CD14-positive monocyte (primary cell): ENCODE measurements around the gene SPRY4. TPM values are rescaled to one million over a fixed set of nuclear protein-coding genes. Genes with fewer than 3 reads are reported as not detected.
"Not testable (repeated sequence)": the region's sequence is repeated elsewhere in the genome, so short reads cannot be mapped to it uniquely, and the experiment has no call there.

Source experiments
- DNase-seq, 3 donors: peaks; one replicate each; pipeline ENCODE4 v3.0.0-alpha.2; 2011 to 2022
- H2AFZ ChIP-seq: 2 replicates; pipeline ENCODE4 v1.6.0; 2012; ENCODE audit warnings: mild to moderate bottlenecking, low read depth, low read length, inconsistent platforms; ENCODE audit not compliant: insufficient read depth, poor library complexity, severe bottlenecking
- H3K27ac ChIP-seq, 2 donors: 1 replicate in 1 of 2; 2 replicates in 1 of 2; pipeline ENCODE4 v1.5.1; 2012 to 2013; ENCODE audit warnings: low read length in 2 of 2, control low read depth in 1 of 2, inconsistent platforms in 1 of 2, low read depth in 1 of 2, mild to moderate bottlenecking in 1 of 2
- H3K27me3 ChIP-seq, 2 donors: one replicate each; pipeline versions ENCODE4 v1.6.0 to v1.6.1; 2011 to 2013; ENCODE audit warnings: low read length in 2 of 2; ENCODE audit not compliant: control insufficient read depth in 2 of 2, insufficient read depth in 2 of 2
- H3K36me3 ChIP-seq, 2 donors: replicated peaks in 1 of 2; 1 replicate in 1 of 2; 2 replicates in 1 of 2; pipeline versions ENCODE4 v1.5.1 to v1.6.1; 2012 to 2013; ENCODE audit warnings: low read length in 2 of 2, control low read depth in 1 of 2, inconsistent platforms in 1 of 2, mild to moderate bottlenecking in 1 of 2; ENCODE audit not compliant: insufficient read depth in 2 of 2, control insufficient read depth in 1 of 2
- H3K4me1 ChIP-seq, 2 donors: 1 replicate in 1 of 2; 2 replicates in 1 of 2; pipeline versions ENCODE4 v1.5.1 to v1.6.1; 2012 to 2013; ENCODE audit warnings: low read length in 2 of 2, control low read depth in 1 of 2, inconsistent platforms in 1 of 2, mild to moderate bottlenecking in 1 of 2, moderate library complexity in 1 of 2; ENCODE audit not compliant: insufficient read depth in 2 of 2, control insufficient read depth in 1 of 2
- H3K4me2 ChIP-seq: replicated peaks from 2 replicates; pipeline ENCODE3; 2012; ENCODE audit warnings: low read length, moderate library complexity, mild to moderate bottlenecking; ENCODE audit not compliant: poor library complexity, severe bottlenecking; ENCODE audit errors: extremely low read depth
- H3K4me3 ChIP-seq, 3 experiments: fragments of 200-600 bp in 1 of 3; sonication (generic) in 1 of 3; replicated peaks in 1 of 3; 1 replicate in 2 of 3; 2 replicates in 1 of 3; pipeline ENCODE4 v1.5.1; 2011 to 2013; ENCODE audit warnings: low read length in 3 of 3, mild to moderate bottlenecking in 3 of 3, control low read depth in 2 of 3, low read depth in 2 of 3, inconsistent platforms in 1 of 3, moderate library complexity in 1 of 3
- H3K79me2 ChIP-seq: 2 replicates; pipeline ENCODE4 v1.6.0; 2012; ENCODE audit warnings: mild to moderate bottlenecking, control low read depth, inconsistent platforms, low read length, moderate library complexity; ENCODE audit not compliant: insufficient read depth
- H3K9ac ChIP-seq: 2 replicates; pipeline ENCODE4 v1.6.0; 2017; ENCODE audit warnings: low read length, mild to moderate bottlenecking; ENCODE audit not compliant: insufficient read depth, poor library complexity, severe bottlenecking
- H3K9me3 ChIP-seq, 2 donors: replicated peaks in 1 of 2; 1 replicate in 1 of 2; 2 replicates in 1 of 2; pipeline versions ENCODE4 v1.5.1 to v1.6.1; 2012 to 2013; ENCODE audit warnings: low read length in 2 of 2, control low read depth in 1 of 2; ENCODE audit not compliant: control insufficient read depth in 1 of 2, insufficient read depth in 1 of 2
- H4K20me1 ChIP-seq: 2 replicates; pipeline ENCODE4 v1.6.0; 2012; ENCODE audit warnings: mild to moderate bottlenecking, low read length, control low read depth, moderate library complexity; ENCODE audit not compliant: insufficient read depth
- H3K27ac Mint-ChIP-seq, 7 donors: one replicate each; pipeline ENCODE4 v1.8.0; 2020; ENCODE audit warnings: mild to moderate bottlenecking in 7 of 7, mixed read lengths in 7 of 7, moderate library complexity in 6 of 7, inconsistent platforms in 2 of 7
- H3K27me3 Mint-ChIP-seq, 3 donors: one replicate each; pipeline ENCODE4 v1.8.0; 2021 to 2022; ENCODE audit warnings: low read depth in 3 of 3, mild to moderate bottlenecking in 3 of 3, mixed read lengths in 3 of 3, moderate library complexity in 3 of 3, inconsistent platforms in 1 of 3
- H3K36me3 Mint-ChIP-seq, 2 donors: one replicate each; pipeline ENCODE4 v1.8.0; 2020; ENCODE audit warnings: mixed read lengths in 2 of 2, inconsistent platforms in 1 of 2, mild to moderate bottlenecking in 1 of 2
- H3K4me1 Mint-ChIP-seq: one replicate; pipeline ENCODE4 v1.8.0; 2020; ENCODE audit warnings: mild to moderate bottlenecking, mixed read lengths
- H3K4me3 Mint-ChIP-seq, 2 donors: one replicate each; pipeline ENCODE4 v1.8.0; 2020; ENCODE audit warnings: mild to moderate bottlenecking in 2 of 2, mixed read lengths in 2 of 2, moderate library complexity in 1 of 2
- H3K9me3 Mint-ChIP-seq, 7 donors: one replicate each; pipeline ENCODE4 v1.8.0; 2020 to 2022; ENCODE audit warnings: mixed read lengths in 7 of 7, mild to moderate bottlenecking in 6 of 7, moderate library complexity in 6 of 7, inconsistent platforms in 2 of 7
- WGBS: methylation state at CpG from one replicate; pipeline ENCODE4 v1.1.5; 2013; ENCODE audit warnings: missing lambda C conversion rate; ENCODE audit not compliant: insufficient coverage; 5-methylcytosine and 5-hydroxymethylcytosine counted together
- intact Hi-C, 2 donors: fragments of 100-400 bp; cut with micrococcal nuclease; formaldehyde crosslinking; loops; one replicate each; pipeline versions ENCODE4 v1.15.0 to v1.15.1; 2023
- polyA plus RNA-seq, 3 donors: library from polyadenylated mRNA; depleted of rRNA in 1 of 3; unstranded in 2 of 3; stranded (reverse) in 1 of 3; fragments of 300-500 nt in 2 of 3; fragments of >200 nt in 1 of 3; fragmentation: Illumina TruSeq in 2 of 3; gene quantifications; 1 replicate in 2 of 3; 2 replicates in 1 of 3; pipeline ENCODE4 v1.2.3, GENCODE V29; 2012 to 2021
- TF ChIP-seq, protein P1 (sequence below): fragments of 200-600 bp; IDR thresholded peaks from one replicate; pipeline ENCODE4 v1.8.0; 2022; ENCODE audit warnings: antibody characterized with exemption, mild to moderate bottlenecking

Gene SPRY4
- polyA plus RNA-seq, 3 donors = not detected

DNA sequence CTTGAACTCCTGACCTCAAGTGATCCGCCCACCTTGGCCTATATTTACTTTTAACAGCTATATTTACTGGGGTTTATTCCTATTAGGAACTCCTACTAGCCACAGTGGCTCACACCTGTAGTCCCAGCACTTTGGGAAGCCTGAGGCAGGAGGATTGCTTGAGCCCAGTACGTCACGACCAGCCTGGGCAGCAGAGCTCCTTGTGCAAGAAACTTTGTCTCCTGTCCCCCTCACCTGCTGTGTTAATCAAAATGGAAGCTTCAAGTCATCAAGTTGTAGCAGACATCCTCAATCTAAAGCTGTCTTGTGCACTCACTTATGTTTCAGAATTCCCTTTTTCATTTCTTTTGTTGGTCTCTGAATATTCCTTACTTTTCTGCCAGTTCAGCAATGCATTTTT, 15.0 kb upstream of the SPRY4 start:
- Histone ChIP-seq H3K36me3 (no peaks in the 10 kb centered on the region), H3K27me3 (peaks cover 3 to 30% of the 10 kb centered on the region in 2 donors), H3K9ac (no peak overlapping the region), H4K20me1 (no peaks in the 10 kb centered on the region), H3K4me1 (no peaks in the 10 kb centered on the region), H3K4me3 (no peak overlapping the region), H3K9me3 (peaks cover 13 to 20% of the 10 kb centered on the region in 2 donors), H3K4me2 (no peak overlapping the region), H3K79me2 (no peaks in the 10 kb centered on the region), H3K27ac (no peak overlapping the region), H2AFZ (no peak overlapping the region)
- Mint-ChIP-seq H3K4me1 (no peaks in the 10 kb centered on the region), H3K9me3 (peaks cover 7 to 38% (median 17%) of the 10 kb centered on the region in 7 donors), H3K27me3 (peaks cover 31 to 64% (median 46%) of the 10 kb centered on the region in 3 donors), H3K4me3 (peak overlapping the region in 1 of 2 donors; percentile 59), H3K27ac (no peak overlapping the region), H3K36me3 (no peaks in the 10 kb centered on the region)
- intact Hi-C loops = no loop called here
- no peak for DNase-seq
- 75% methylated on average over 2 of the region's 3 CpGs for whole genome bisulfite sequencing
- TF ChIP-seq, protein P1, sequence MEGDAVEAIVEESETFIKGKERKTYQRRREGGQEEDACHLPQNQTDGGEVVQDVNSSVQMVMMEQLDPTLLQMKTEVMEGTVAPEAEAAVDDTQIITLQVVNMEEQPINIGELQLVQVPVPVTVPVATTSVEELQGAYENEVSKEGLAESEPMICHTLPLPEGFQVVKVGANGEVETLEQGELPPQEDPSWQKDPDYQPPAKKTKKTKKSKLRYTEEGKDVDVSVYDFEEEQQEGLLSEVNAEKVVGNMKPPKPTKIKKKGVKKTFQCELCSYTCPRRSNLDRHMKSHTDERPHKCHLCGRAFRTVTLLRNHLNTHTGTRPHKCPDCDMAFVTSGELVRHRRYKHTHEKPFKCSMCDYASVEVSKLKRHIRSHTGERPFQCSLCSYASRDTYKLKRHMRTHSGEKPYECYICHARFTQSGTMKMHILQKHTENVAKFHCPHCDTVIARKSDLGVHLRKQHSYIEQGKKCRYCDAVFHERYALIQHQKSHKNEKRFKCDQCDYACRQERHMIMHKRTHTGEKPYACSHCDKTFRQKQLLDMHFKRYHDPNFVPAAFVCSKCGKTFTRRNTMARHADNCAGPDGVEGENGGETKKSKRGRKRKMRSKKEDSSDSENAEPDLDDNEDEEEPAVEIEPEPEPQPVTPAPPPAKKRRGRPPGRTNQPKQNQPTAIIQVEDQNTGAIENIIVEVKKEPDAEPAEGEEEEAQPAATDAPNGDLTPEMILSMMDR = no peak

DNA sequence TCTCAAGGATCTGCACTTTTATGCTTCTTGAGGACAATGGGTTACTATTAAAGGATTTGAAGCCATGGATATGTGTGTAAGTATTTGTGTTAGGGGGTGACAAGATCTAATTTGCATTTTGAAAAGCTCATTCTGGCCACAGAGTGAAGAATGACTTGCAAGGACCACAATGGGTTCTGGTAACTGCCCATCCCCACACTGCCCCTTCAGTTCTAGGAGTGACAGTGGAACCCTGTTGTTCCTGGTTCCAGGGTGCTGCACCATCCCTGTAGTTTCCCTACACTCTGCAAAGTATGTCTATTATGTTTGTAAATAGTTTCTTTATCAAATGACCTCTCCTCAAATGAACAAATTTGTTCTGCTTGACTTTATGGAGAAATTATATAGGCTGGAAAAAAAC, 9.7 kb upstream of the SPRY4 start:
- Histone ChIP-seq H3K4me3 (no peak overlapping the region), H3K9me3 (no peaks in the 10 kb centered on the region), H3K79me2 (no peaks in the 10 kb centered on the region), H4K20me1 (no peaks in the 10 kb centered on the region), H3K9ac (no peak overlapping the region), H3K36me3 (no peaks in the 10 kb centered on the region), H2AFZ (no peak overlapping the region), H3K4me2 (no peak overlapping the region), H3K27me3 (peaks cover 16 to 22% of the 10 kb centered on the region in 2 donors), H3K4me1 (no peaks in the 10 kb centered on the region), H3K27ac (no peak overlapping the region)
- TF ChIP-seq, protein P1 = no peak
- no peak overlapping the region for H3K4me3 Mint-ChIP-seq
- DNase-seq = no peak
- peaks cover 0 to 3% (median 2%) of the 10 kb centered on the region in 7 donors for H3K9me3 Mint-ChIP-seq
- H3K27me3 Mint-ChIP-seq = peaks cover 27 to 64% (median 43%) of the 10 kb centered on the region in 3 donors
- H3K4me1 Mint-ChIP-seq = no peaks in the 10 kb centered on the region
- no peaks in the 10 kb centered on the region for H3K36me3 Mint-ChIP-seq
- intact Hi-C loops = no loop called here
- H3K27ac Mint-ChIP-seq = no peak overlapping the region

GRCh38 chr5:142333749-142334148, 8.9 kb upstream of the SPRY4 start:
- H3K4me3 Mint-ChIP-seq, H3K36me3 ChIP-seq, H3K4me2 ChIP-seq, H3K9me3 Mint-ChIP-seq, H3K79me2 ChIP-seq, DNase-seq, H4K20me1 ChIP-seq, H2AFZ ChIP-seq, H3K4me1 Mint-ChIP-seq, H3K4me1 ChIP-seq, H3K9me3 ChIP-seq, H3K9ac ChIP-seq, intact Hi-C loops, H3K27ac ChIP-seq, H3K27ac Mint-ChIP-seq, H3K36me3 Mint-ChIP-seq, H3K4me3 ChIP-seq: not testable (repeated sequence)
- H3K27me3 Mint-ChIP-seq = peaks cover 32 to 65% (median 46%) of the 10 kb centered on the region in 3 donors
- H3K27me3 ChIP-seq = peaks cover 24 to 29% of the 10 kb centered on the region in 2 donors
- WGBS = no CpG with 5 or more reads among the region's 2 CpGs
